ENCODE measurements around the gene ZNF888.
"Not testable (repeated sequence)": the region's sequence is repeated elsewhere in the genome, so short reads cannot be mapped to it uniquely, and the experiment has no call there.

Gene ZNF888

GRCh38 chr19:52871466-52871865, 51.8 kb downstream of the ZNF888 start:
- no peak for DNase-seq

GRCh38 chr19:52868031-52868430, 55.2 kb downstream of the ZNF888 start:
- DNase-seq, result not testable (repeated sequence)

DNA sequence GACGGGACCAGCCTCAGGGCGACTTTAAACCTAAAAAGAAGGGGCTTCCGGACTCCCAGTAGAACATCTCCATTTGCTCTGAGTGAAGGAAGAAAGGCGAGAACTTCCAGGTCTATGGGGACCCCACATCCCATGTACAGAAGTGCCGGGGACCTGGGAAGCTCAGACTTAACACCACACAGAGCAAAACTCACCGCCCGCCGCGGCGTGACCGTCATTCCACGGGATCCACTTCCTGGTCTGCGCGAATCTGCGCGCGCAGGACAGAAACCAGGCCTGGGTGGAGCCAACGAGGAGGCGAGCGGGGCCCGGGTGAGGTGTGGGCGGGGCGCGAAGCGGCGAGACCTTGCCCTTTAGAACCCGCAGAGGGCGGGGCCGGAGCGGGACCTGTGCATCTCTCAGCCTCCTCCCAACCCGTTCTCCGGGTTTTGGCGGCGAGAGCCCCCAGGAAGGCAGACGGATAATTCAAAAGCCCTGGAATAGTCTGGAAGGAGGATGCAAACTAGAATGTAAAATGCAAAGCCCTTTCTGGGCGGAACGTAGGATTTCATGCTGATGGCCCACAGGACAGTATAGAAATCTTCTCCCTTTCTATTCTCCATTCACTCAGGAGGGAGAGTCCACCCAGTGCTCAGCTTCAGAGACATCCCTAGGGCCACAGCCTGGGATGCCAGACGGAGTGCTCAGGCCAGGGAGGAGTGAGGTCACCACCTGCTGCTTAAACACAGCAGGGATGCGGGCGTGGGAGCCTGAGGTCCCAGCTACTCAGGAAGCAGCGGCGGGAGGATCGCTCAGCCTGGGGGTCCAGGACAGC, 65.6 kb downstream of the ZNF888 start, which contains the start of gene ZNF468:
ZNF468 (minus strand) TSS at position 242 of the 814 bp plus-strand sequence. CDS start 3,347 bp downstream, outside the sequence.
- peak; percentile 73 for DNase-seq

GRCh38 chr19:52856540-52857377, 66.5 kb downstream of the ZNF888 start:
- not testable (repeated sequence) for DNase-seq

Data from CD4-positive, alpha-beta T cell treated with Interleukin-12 subunit alpha and Interleukin-12 subunit beta, for 1 hour (primary cell).